GM08714 (cell line): ENCODE data around the gene SEL1L3.

Experiments used
- H3K4me3 ChIP-seq: fragments of 200-500 bp; sonication (Bioruptor generic); 2 replicates; pipeline ENCODE4 v1.5.1; 2014; ENCODE audit warnings: mild to moderate bottlenecking, low read length, inconsistent platforms
- ZNF274 ChIP-seq: IDR thresholded peaks from 2 replicates; pipeline ENCODE4 v1.6.1; 2012; ENCODE audit warnings: mild to moderate bottlenecking, low read depth, low read length

The SEL1L3 gene

GRCh38 chr4:25700661-25701060 lies 162.1 kb downstream of the SEL1L3 start:
- no peak for TF ChIP-seq ZNF274
- no peak overlapping the region for H3K4me3 ChIP-seq

GRCh38 chr4:25697516-25697915 lies 165.3 kb downstream of the SEL1L3 start:
- H3K4me3 ChIP-seq = no peak overlapping the region
- TF ChIP-seq ZNF274 = no peak
